Measurements from ENCODE around the gene CYFIP1. TPM values are rescaled to one million over a fixed set of nuclear protein-coding genes. Genes with fewer than 3 reads are reported as not detected.

Gene CYFIP1
- total RNA-seq, 1 experiment from 2014 or later, result 143 TPM

GRCh38 chr15:22880068-22880980, 99.8 kb downstream of the CYFIP1 start:
- H3K9me2 ChIP-seq (ENCODE audit: insufficient read depth), result no peaks in the 10 kb centered on the region
- TF ChIP-seq EZH2 (IDR thresholded peaks at IDR 0.05), result no peak
- TF ChIP-seq CBX3 (IDR thresholded peaks at IDR 0.05; ENCODE audit: low read depth), result no peak
- TF ChIP-seq CTCF (IDR thresholded peaks at IDR 0.05 in 2 of 3, conservative IDR thresholded peaks at IDR 0.05 in 1 of 3; ENCODE audit: borderline replicate concordance in 1 of 3, insufficient read depth in 1 of 3, low read depth in 2 of 3, low read length in 2 of 3), result no peak
- H3K36me3 ChIP-seq (ENCODE audit: control insufficient read depth in 1 of 2, insufficient read depth in 2 of 2, low read length in 2 of 2), result peaks cover 11 to 13% of the 10 kb centered on the region in 2 experiments
- H4K20me1 ChIP-seq (ENCODE audit: insufficient read depth), result no peaks in the 10 kb centered on the region
- DNase-seq (ENCODE audit: low read depth, low spot score) (no peak), ATAC-seq (no peak)
- H3K4me2 ChIP-seq (ENCODE audit: low read length), result no peak overlapping the region
- H3K9me3 ChIP-seq (ENCODE audit: control insufficient read depth in 1 of 2, insufficient read depth in 1 of 2, low read depth in 1 of 2, low read length in 2 of 2), result no peaks in the 10 kb centered on the region
- no peaks in the 10 kb centered on the region for H3K4me1 ChIP-seq (ENCODE audit: control insufficient read depth in 1 of 2, insufficient read depth in 2 of 2, low read length in 2 of 2)
- H3K27ac ChIP-seq (ENCODE audit: low read depth, low read length), result no peak overlapping the region
- H3K9ac ChIP-seq (ENCODE audit: low read length), result no peak overlapping the region
- H3K79me2 ChIP-seq (ENCODE audit: insufficient read depth, low read length), result peaks cover 4% of the 10 kb centered on the region; the same call in 1 of the 2 replicates
- ChIA-PET POLR2A (no interaction called here), CTCF (no interaction called here), RAD21 (ENCODE audit: low non-redundant PET in 1 of 2, low total read pairs in 2 of 2, uncharacterized antibody in 2 of 2, unreplicated experiment in 2 of 2) (no interaction called here)
- intact Hi-C loops (cut with micrococcal nuclease), result no loop called here
- no peak overlapping the region for H2AFZ ChIP-seq (ENCODE audit: low read depth, low read length, poor library complexity, severe bottlenecking)
- no peaks in the 10 kb centered on the region for H3K27me3 ChIP-seq (ENCODE audit: insufficient read depth, low read length)
- no TSS peak for BruUV-seq (replicated peaks)
- H3K4me3 ChIP-seq (replicated peaks in 1 of 2; ENCODE audit: low read depth in 1 of 2, low read length in 2 of 2), result no peak overlapping the region

GRCh38 chr15:22878103-22878502, 102.1 kb downstream of the CYFIP1 start:
- no peaks in the 10 kb centered on the region for H3K9me3 ChIP-seq (ENCODE audit: control insufficient read depth in 1 of 2, insufficient read depth in 1 of 2, low read depth in 1 of 2, low read length in 2 of 2)
- no peaks in the 10 kb centered on the region for H3K9me2 ChIP-seq (ENCODE audit: insufficient read depth)
- ATAC-seq (no peak), DNase-seq (ENCODE audit: low read depth, low spot score) (no peak)
- H3K4me3 ChIP-seq (replicated peaks in 1 of 2; ENCODE audit: low read depth in 1 of 2, low read length in 2 of 2), result no peak overlapping the region
- H3K36me3 ChIP-seq (ENCODE audit: control insufficient read depth in 1 of 2, insufficient read depth in 2 of 2, low read length in 2 of 2), result peaks cover 11 to 24% of the 10 kb centered on the region in 2 experiments; a peak in 3 of 4 replicates
- no peaks in the 10 kb centered on the region for H4K20me1 ChIP-seq (ENCODE audit: insufficient read depth)
- ChIA-PET RAD21 (ENCODE audit: low non-redundant PET in 1 of 2, low total read pairs in 2 of 2, uncharacterized antibody in 2 of 2, unreplicated experiment in 2 of 2) (no interaction called here), CTCF (no interaction called here), POLR2A (no interaction called here)
- no peak overlapping the region for H3K27ac ChIP-seq (ENCODE audit: low read depth, low read length)
- no peaks in the 10 kb centered on the region for H3K27me3 ChIP-seq (ENCODE audit: insufficient read depth, low read length)
- H3K4me2 ChIP-seq (ENCODE audit: low read length), result no peak overlapping the region
- H2AFZ ChIP-seq (ENCODE audit: low read depth, low read length, poor library complexity, severe bottlenecking), result no peak overlapping the region
- intact Hi-C loops (cut with micrococcal nuclease), result no loop called here
- no peak overlapping the region for H3K9ac ChIP-seq (ENCODE audit: low read length)
- H3K79me2 ChIP-seq (ENCODE audit: insufficient read depth, low read length), result peaks cover 4% of the 10 kb centered on the region; the same call in 1 of the 2 replicates
- BruUV-seq (replicated peaks), result no TSS peak
- no peaks in the 10 kb centered on the region for H3K4me1 ChIP-seq (ENCODE audit: control insufficient read depth in 1 of 2, insufficient read depth in 2 of 2, low read length in 2 of 2)
- TF ChIP-seq MAX (IDR thresholded peaks at IDR 0.05), result no peak
- no peak for TF ChIP-seq ZFX (IDR thresholded peaks at IDR 0.05)
- TF ChIP-seq CEBPB (IDR thresholded peaks at IDR 0.05; ENCODE audit: low read depth), result no peak
- TF ChIP-seq REST (IDR thresholded peaks at IDR 0.05; ENCODE audit: low read depth), result no peak
- no peak for TF ChIP-seq EZH2phosphoT487 (IDR thresholded peaks at IDR 0.05; ENCODE audit: borderline replicate concordance)
- no peak for TF ChIP-seq ZBTB33 (IDR thresholded peaks at IDR 0.05; ENCODE audit: extremely low read depth, insufficient replicate concordance, low read length)
- no peak for TF ChIP-seq FOSL1 (IDR thresholded peaks at IDR 0.05; ENCODE audit: low read depth)
- TF ChIP-seq EZH2 (IDR thresholded peaks at IDR 0.05), result no peak
- TF ChIP-seq JUND (IDR thresholded peaks at IDR 0.05), result no peak

Data from HCT116 (cell line).